GM23338 (cell line): ENCODE measurements around the gene CAMTA1. TPM values are rescaled to one million over a fixed set of nuclear protein-coding genes. Genes with fewer than 3 reads are reported as not detected.

ENCODE experiments used
- ATAC-seq: fragments of 200-7000 bp; cut with Tn5 transposase; 3 replicates; pipeline ENCODE4 v1.9.1; 2020
- DNase-seq: peaks from one replicate; pipeline ENCODE4 v3.0.0-alpha.2; 2015; ENCODE audit warnings: low spot score
- H2AFZ ChIP-seq: fragments of 200-600 bp; sonication (generic); 2 replicates; pipeline ENCODE4 v1.8.0; 2016; ENCODE audit warnings: antibody characterized with exemption, mild to moderate bottlenecking, moderate library complexity
- H3F3A ChIP-seq: fragments of 200-600 bp; sonication (generic); replicated peaks from 2 replicates; pipeline ENCODE4 v1.8.0; 2017; ENCODE audit warnings: antibody characterized with exemption, mixed run types, low read depth
- H3K27ac ChIP-seq: fragments of 200-600 bp; sonication (generic); 2 replicates; pipeline ENCODE4 v1.6.1; 2016; ENCODE audit warnings: low read depth
- H3K27me3 ChIP-seq: fragments of 200-600 bp; sonication (generic); 2 replicates; pipeline ENCODE4 v1.8.0; 2016; ENCODE audit warnings: mild to moderate bottlenecking, mixed run types, moderate library complexity; ENCODE audit not compliant: insufficient read depth
- H3K36me3 ChIP-seq: fragments of 200-600 bp; sonication (generic); 2 replicates; pipeline ENCODE4 v1.8.0; 2016; ENCODE audit warnings: mild to moderate bottlenecking; ENCODE audit not compliant: insufficient read depth
- H3K4me1 ChIP-seq: fragments of 200-600 bp; sonication (generic); 2 replicates; pipeline ENCODE4 v1.8.0; 2016; ENCODE audit warnings: mild to moderate bottlenecking, moderate library complexity; ENCODE audit not compliant: insufficient read depth
- H3K4me2 ChIP-seq: fragments of 200-600 bp; sonication (generic); 2 replicates; pipeline ENCODE4 v1.7.1; 2017; ENCODE audit warnings: mixed run types
- H3K4me3 ChIP-seq: fragments of 200-600 bp; sonication (generic); 2 replicates; pipeline ENCODE4 v1.6.1; 2016; ENCODE audit warnings: mixed run types
- H3K79me2 ChIP-seq: fragments of 200-600 bp; sonication (generic); replicated peaks from 2 replicates; pipeline ENCODE4 v1.8.0; 2017; ENCODE audit warnings: mild to moderate bottlenecking; ENCODE audit not compliant: insufficient read depth
- H3K9me2 ChIP-seq: fragments of 200-600 bp; sonication (generic); 2 replicates; pipeline ENCODE4 v1.8.0; 2017; ENCODE audit not compliant: insufficient read depth
- H4K20me1 ChIP-seq: fragments of 200-600 bp; sonication (generic); replicated peaks from 2 replicates; pipeline ENCODE4 v1.8.0; 2017; ENCODE audit warnings: mild to moderate bottlenecking; ENCODE audit not compliant: insufficient read depth
- H3K27ac Mint-ChIP-seq: 2 replicates; pipeline ENCODE4 v1.8.0; 2020; ENCODE audit warnings: inconsistent platforms, mild to moderate bottlenecking, moderate library complexity, mixed read lengths
- H3K27me3 Mint-ChIP-seq: 3 replicates; pipeline ENCODE4 v1.8.0; 2022; ENCODE audit warnings: low read depth, mild to moderate bottlenecking, moderate library complexity, mixed read lengths, inconsistent platforms; ENCODE audit not compliant: insufficient read depth, poor library complexity
- H3K36me3 Mint-ChIP-seq: 3 replicates; pipeline ENCODE4 v1.8.0; 2021; ENCODE audit warnings: low read depth, mild to moderate bottlenecking, inconsistent platforms, moderate library complexity, mixed read lengths
- H3K4me1 Mint-ChIP-seq: 3 replicates; pipeline ENCODE4 v1.8.0; 2020; ENCODE audit warnings: mild to moderate bottlenecking, inconsistent platforms, mixed read lengths
- H3K4me3 Mint-ChIP-seq: 3 replicates; pipeline ENCODE4 v1.8.0; 2021; ENCODE audit warnings: moderate library complexity, mild to moderate bottlenecking, inconsistent platforms, mixed read lengths
- H3K9me3 Mint-ChIP-seq: 3 replicates; pipeline ENCODE4 v1.8.0; 2020; ENCODE audit warnings: moderate library complexity, mild to moderate bottlenecking, inconsistent platforms, mixed read lengths
- CREB1 ChIP-seq: fragments of 250-450 bp; sonication (Bioruptor Pico); IDR thresholded peaks from 2 replicates; pipeline ENCODE4 v1.5.0; 2020; ENCODE audit warnings: low read depth, mild to moderate bottlenecking, moderate library complexity
- ETS1 ChIP-seq: IDR thresholded peaks from 2 replicates; pipeline ENCODE4 v1.6.1; 2016; ENCODE audit warnings: antibody characterized with exemption
- EZH2phosphoT487 ChIP-seq: fragments of 200-600 bp; sonication (generic); IDR thresholded peaks from one replicate; pipeline ENCODE4 v1.8.1; 2018; ENCODE audit warnings: antibody characterized with exemption; ENCODE audit not compliant: unreplicated experiment
- NANOG ChIP-seq: IDR thresholded peaks from 2 replicates; pipeline ENCODE4 v1.6.1; 2016; ENCODE audit warnings: antibody characterized with exemption, borderline replicate concordance
- REST ChIP-seq: IDR thresholded peaks from one replicate; pipeline ENCODE4 v1.6.1; 2018; ENCODE audit warnings: antibody characterized with exemption; ENCODE audit not compliant: unreplicated experiment
- STAT1 ChIP-seq: IDR thresholded peaks from one replicate; pipeline ENCODE4 v1.6.1; 2016; ENCODE audit warnings: antibody characterized with exemption; ENCODE audit not compliant: unreplicated experiment
- ZNF114 ChIP-seq: fragments of 250-450 bp; sonication (Bioruptor Pico); IDR thresholded peaks from 2 replicates; pipeline ENCODE4 v1.5.0; 2020; ENCODE audit warnings: mild to moderate bottlenecking, moderate library complexity
- ZNF331 ChIP-seq: fragments of 250-450 bp; sonication (Bioruptor Pico); IDR thresholded peaks from 2 replicates; pipeline ENCODE4 v1.5.0; 2020; ENCODE audit warnings: low read depth, mild to moderate bottlenecking, moderate library complexity
- ZNF462 ChIP-seq: fragments of 250-450 bp; sonication (Bioruptor Pico); IDR thresholded peaks from 2 replicates; pipeline ENCODE4 v1.5.0; 2020; ENCODE audit warnings: mild to moderate bottlenecking, moderate library complexity
- polyA plus RNA-seq: library from polyadenylated mRNA; unstranded; fragments of >200 nt; fragmentation: Nextera tagmentation; extraction: Ambion mirVana; gene quantifications from 2 replicates; pipeline ENCODE4 v1.2.1, GENCODE V29; 2016
- total RNA-seq: library from RNA; depleted of rRNA; stranded (reverse); fragments of >200 nt; shearing (Covaris generic); gene quantifications from 2 replicates; pipeline ENCODE4 v1.2.3, GENCODE V29; 2014

Gene CAMTA1
- total and polyA plus RNA-seq, 2 experiments from 2014 or later: 115 to 519 TPM

DNA sequence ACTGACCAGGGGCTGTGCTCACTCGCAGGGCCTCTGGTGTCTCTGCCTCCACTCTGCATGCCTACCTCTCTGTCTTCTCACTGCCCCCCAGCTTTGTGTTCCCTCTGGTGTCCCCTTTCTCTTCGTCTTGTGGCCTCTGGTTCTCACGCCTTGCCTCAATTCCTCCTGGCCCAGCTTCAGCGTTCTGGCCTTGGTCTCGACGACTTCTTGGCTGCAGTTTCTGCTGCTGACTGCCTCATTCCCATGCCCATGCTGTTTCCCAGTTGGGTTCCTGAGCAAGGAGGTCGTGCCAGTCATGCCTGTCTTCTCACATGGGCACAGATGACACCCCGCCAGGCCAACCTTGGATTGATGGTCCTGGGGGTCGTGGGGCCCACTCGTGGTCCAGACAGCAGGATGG lies 562.8 kb downstream of the CAMTA1 start:
- DNase-seq (no peak), ATAC-seq (no peak)
- Mint-ChIP-seq H3K4me1 (peaks cover 4% of the 10 kb centered on the region; the same call in 1 of the 3 replicates), H3K36me3 (no peaks in the 10 kb centered on the region), H3K27me3 (peaks cover 8% of the 10 kb centered on the region), H3K27ac (no peak overlapping the region), H3K4me3 (no peak overlapping the region), H3K9me3 (no peaks in the 10 kb centered on the region)
- H3K79me2 ChIP-seq: no peaks in the 10 kb centered on the region
- H3K27me3 ChIP-seq: no peaks in the 10 kb centered on the region
- no peaks in the 10 kb centered on the region for H3K36me3 ChIP-seq
- H3K27ac ChIP-seq: no peak overlapping the region
- no peaks in the 10 kb centered on the region for H3F3A ChIP-seq
- no peaks in the 10 kb centered on the region for H3K4me1 ChIP-seq
- H2AFZ ChIP-seq: no peak overlapping the region
- TF ChIP-seq EZH2phosphoT487: no peak
- TF ChIP-seq REST: no peak
- no peak for TF ChIP-seq ETS1
- TF ChIP-seq ZNF462 (CRISPR knock-in tag): no peak
- no peak for TF ChIP-seq NANOG
- TF ChIP-seq CREB1: no peak
- no peak for TF ChIP-seq STAT1
- TF ChIP-seq ZNF331: no peak
- TF ChIP-seq ZNF114 (CRISPR knock-in tag): no peak
- no peak overlapping the region for H3K4me3 ChIP-seq
- no peaks in the 10 kb centered on the region for H4K20me1 ChIP-seq
- H3K4me2 ChIP-seq: no peak overlapping the region
- no peaks in the 10 kb centered on the region for H3K9me2 ChIP-seq
